DLD1 (cell line): ENCODE results near the gene HTT.

ENCODE experiments used
- in situ Hi-C: cut with HindIII; loops from 2 replicates; pipeline ENCODE4 v1.10.0; 2017; ENCODE audit warnings: low sequenced_read_pairs

The HTT gene

DNA sequence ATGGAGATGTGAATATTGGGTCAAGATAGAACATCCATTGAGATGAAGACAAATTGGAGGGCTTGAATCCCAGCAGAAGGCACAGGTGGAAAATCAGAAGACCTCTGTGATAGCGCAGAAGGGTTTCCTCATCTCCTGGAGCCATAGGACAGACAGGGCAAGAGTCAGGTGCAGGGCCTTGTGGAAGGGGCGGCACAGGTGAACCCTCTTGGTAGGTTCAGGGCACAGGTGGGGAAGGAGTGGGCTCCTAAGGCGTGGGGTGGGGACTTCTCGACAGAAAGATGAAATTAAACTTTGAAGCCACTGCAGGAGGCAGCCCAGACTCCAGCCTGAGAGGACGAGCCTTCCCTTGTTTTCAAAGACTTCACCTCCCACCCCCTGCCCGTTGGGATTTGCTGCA, 209.0 kb downstream of the HTT start:
- in situ Hi-C loops = no loop called here

DNA sequence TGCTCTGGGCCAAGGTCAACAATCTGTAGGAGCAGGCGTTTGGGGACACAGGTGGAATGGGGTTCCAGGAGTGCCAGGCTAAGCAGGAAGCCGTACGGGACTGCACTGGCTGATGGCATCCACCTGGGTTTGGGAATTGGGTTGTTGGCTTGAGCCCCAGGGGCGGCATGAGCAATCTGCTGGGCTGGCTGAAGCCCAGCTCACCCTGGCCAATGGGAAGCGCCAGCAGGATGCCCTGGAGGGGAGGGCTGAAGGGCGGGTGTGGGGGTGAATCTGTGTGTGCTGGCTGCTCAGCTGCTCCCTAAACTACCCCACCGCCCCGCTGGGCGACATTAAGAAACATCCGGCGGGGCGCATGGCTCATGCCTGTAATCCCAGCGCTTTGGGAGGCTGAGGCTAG, 209.4 kb downstream of the HTT start:
- in situ Hi-C loops = no loop called here

GRCh38 chr4:3284734-3285557, 210.5 kb downstream of the HTT start:
- in situ Hi-C loops = no loop called here

GRCh38 chr4:3285558-3286334, 211.3 kb downstream of the HTT start:
- in situ Hi-C loops = no loop called here

DNA sequence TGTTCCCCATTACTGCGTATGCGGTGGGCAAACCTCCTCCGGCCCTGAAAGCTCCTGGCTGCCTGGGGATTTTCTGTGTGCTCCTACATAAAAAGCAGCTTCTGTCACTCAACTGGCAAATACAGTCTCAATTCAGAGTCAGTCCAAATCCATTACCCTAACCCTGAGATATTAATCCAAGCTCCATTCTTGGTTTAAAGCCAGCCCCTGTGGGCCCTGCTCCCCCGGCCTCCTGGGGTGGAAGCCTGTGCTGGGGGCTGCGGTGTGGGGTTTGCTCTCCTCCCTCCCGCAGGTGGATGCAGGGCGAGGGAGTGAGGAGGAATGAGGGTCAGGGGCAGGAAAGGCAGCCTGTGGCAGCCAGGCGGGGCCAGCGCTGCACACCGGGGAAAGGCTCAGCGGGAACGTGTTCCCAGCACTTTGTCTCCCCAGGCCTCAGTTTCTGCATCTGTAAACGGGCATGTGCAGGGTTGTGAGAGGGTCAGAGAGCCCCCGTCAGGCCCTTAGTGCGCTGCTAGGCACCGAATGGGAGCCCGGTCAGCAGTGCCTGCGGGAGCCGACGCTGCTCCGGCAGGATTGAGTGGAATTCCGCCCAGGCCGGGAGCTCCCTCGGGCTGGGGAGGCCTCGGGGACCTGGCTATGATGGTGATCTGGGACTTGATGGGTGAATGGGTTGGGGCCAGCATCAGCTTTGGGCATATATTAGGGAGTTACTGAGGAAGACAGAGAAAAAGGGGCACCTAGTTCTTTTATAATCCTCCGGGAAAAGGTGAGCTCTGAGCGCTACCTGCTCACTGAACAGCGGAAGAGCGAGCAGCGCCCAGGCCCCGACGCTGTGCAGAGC, 212.1 kb downstream of the HTT start:
- in situ Hi-C loops = no loop called here

- in situ Hi-C loops = no loop called here
Observed at GRCh38 chr4:3287271-3287971, 212.9 kb downstream of the HTT start.

DNA sequence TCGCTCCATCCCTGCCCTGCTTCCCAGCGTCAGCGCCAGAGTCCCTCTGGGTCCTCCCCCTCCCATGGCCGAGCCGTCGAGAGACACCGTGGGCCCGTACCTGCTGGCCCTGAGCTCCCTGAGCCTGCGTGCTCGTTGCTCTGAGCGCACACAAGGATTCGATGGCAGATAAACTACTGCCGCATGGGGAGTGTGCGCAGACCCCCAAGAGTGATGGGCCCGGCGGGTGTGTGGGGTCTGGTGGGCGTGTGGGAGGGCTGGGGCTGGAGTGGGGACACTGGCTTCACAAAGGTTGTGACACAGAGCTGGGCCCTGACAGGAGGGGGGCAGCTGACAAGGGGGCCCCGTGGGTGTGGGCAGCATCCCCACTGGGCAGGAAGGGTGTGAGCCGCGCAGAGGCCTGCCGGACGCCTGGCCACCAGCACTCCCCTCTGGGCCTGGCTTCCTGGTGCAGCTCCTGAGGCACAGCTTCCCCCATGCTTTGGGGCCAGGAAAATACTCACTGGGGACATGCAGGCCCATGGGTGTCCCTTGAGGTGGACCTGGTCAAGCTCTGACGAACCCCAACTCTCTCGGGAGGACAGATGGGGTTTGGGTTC, 213.6 kb downstream of the HTT start:
- in situ Hi-C loops = no loop called here

- in situ Hi-C loops = no loop called here
Observed at GRCh38 chr4:3288571-3289094, 214.2 kb downstream of the HTT start.

DNA sequence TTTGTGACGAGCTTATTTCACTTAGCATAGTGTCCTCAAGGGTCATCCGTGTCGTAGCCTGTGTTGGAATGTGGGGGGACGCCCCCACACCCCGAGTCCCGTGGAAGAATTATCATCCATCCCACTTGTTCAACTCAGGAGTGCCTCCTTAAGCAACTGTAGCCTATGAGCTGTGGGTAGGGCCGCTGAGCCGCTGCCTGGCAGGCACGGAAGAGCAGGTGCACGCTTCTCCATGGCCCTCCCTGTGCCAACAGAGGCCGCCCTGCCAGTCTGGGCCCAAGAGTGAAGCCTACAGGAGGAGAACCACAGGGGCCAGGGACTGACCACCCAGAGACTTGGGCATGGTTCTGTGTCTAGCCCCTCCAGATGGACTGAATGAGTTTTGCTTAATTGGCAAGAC, 216.0 kb downstream of the HTT start:
- in situ Hi-C loops = no loop called here

DNA sequence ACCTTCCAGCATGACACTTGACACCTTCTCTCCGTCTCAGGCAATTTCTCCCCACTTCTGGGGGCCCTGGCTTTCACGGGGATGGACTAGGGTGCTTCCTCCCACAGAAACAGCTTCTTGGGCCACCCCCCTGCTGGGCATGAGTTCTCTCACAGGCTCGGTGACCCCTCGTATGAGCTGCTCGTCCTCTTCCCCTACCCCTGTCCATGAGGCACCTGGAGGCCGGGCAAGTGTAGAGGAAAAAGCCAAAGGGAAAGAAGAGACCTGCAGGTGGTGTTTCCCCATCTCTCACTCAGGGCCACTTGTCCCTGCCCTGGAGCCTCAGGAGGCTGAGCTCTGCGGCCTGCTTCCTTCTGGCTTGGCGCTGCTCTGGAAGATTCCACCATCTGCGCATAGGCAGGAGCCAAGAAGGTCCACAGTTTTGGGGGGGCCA, 216.4 kb downstream of the HTT start:
- in situ Hi-C loops = no loop called here

DNA sequence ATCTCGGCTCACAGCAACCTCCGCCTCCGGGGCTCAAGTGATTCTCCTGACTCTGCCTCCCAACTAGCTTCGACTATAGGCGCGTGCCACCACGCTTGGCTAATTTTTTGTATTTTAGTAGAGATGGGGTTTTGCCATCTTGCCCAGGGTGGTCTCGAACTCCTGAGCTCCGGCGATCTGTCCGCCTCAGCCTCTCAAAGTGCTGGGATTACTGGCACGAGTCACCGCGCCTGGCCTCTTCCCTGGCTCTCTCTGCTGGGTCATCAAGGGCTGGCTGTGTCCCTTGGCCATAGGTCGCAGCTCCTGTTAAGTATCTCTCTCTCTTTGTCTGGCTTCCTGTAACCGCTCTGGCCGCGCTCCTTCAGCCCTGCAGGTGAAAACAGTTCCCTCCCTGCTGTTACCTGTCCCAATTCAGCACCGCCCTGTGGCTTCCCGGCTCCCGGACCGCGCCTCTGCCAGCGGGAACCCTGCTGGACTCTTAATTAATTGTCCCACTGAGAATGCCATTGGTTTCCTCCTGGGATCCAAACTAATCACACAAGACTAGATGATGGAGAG, 217.0 kb downstream of the HTT start:
- in situ Hi-C loops = no loop called here

- in situ Hi-C loops = no loop called here
Observed at GRCh38 chr4:3291969-3292570, 217.6 kb downstream of the HTT start.

DNA sequence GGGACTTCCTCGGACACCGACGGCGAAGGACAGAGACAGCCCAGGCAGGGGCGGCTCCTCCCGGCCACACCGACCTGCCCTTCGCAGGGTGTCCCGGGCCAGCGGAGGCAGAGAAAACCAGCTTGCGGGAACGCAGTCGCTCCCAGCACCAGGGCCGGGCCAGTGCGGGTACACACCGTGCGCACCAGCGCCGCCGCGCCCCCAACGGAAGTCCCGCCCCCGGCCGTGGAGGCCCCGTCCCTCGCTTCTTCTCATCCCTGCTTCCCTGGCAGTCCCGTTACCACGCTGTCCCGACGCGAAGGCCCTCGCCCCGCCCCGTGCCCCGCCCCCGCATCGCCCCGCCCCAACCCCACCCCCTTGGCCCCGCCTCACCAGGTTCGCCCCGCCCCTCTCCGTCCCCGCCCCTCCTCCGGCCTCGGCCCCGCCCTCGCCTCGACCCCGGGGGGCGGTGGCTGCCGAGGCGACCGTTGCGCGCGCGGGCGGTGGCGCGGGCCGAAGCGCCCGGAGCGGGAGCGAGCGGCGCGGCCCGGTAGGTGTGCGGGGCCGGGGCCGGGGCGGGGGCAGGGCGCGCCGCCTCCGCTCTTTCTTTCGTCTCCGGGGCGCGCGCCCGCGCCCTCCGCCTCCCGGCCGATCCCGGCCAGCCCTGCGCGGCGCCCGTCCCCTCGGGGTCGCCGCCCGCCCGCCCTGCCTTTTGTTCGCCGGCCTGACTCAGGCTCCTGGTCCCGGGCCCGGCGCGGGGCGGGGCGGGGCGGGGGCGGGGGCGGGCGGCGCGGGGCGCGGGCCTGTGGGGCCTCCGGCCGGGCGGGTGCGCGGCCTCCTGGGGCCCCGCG, 218.3 kb downstream of the HTT start, which contains the start of gene RGS12:
Gene RGS12 (plus strand): TSS at position 451 of the 830 bp plus-strand sequence. CDS start 23,150 bp downstream, outside the sequence.
- in situ Hi-C loops = no loop called here
